SJSA1 (cell line): Measurements from ENCODE around the gene TMEM52. TPM values are rescaled to one million over a fixed set of nuclear protein-coding genes. Genes with fewer than 3 reads are reported as not detected.

Source experiments
- DNase-seq, 2 experiments: peaks; one replicate each; pipeline ENCODE4 v3.0.0-alpha.2; 2015 to 2020; ENCODE audit warnings: low spot score in 2 of 2, low read depth in 1 of 2
- H3K27ac ChIP-seq: fragments of 250-450 bp; sonication (Bioruptor Pico); 2 replicates; pipeline ENCODE4 v1.5.1; 2020; ENCODE audit warnings: mild to moderate bottlenecking, moderate library complexity
- H3K27me3 ChIP-seq: fragments of 250-450 bp; sonication (Bioruptor Pico); replicated peaks from 2 replicates; pipeline ENCODE4 v1.5.1; 2020; ENCODE audit warnings: mild to moderate bottlenecking, moderate library complexity
- H3K36me3 ChIP-seq: fragments of 250-450 bp; sonication (Bioruptor Pico); 2 replicates; pipeline ENCODE4 v1.5.1; 2020; ENCODE audit warnings: mild to moderate bottlenecking
- H3K4me1 ChIP-seq: fragments of 250-450 bp; sonication (Bioruptor Pico); replicated peaks from 2 replicates; pipeline ENCODE4 v1.6.1; 2021; ENCODE audit warnings: mild to moderate bottlenecking
- H3K4me3 ChIP-seq: fragments of 250-450 bp; sonication (Bioruptor Pico); 2 replicates; pipeline ENCODE4 v1.5.1; 2020; ENCODE audit warnings: mild to moderate bottlenecking
- H3K9me3 ChIP-seq: fragments of 250-450 bp; sonication (Bioruptor Pico); replicated peaks from 2 replicates; pipeline ENCODE4 v1.5.1; 2020; ENCODE audit warnings: mild to moderate bottlenecking
- total RNA-seq: library from RNA; depleted of rRNA; stranded (reverse); fragments of >200 nt; shearing (Covaris generic); gene quantifications from 2 replicates; pipeline ENCODE4 v1.2.3, GENCODE V29; 2014

The TMEM52 gene
- total RNA-seq, 1 experiment from 2014 or later = 0.87 TPM

GRCh38 chr1:1920608-1921458 is 1.8 kb upstream of the TMEM52 start:
- H3K27ac ChIP-seq = no peak overlapping the region
- no peaks in the 10 kb centered on the region for H3K9me3 ChIP-seq
- peaks cover 17% of the 10 kb centered on the region for H3K4me1 ChIP-seq
- H3K27me3 ChIP-seq = no peaks in the 10 kb centered on the region; the same call in 1 of the 2 replicates
- H3K4me3 ChIP-seq = no peak overlapping the region
- H3K36me3 ChIP-seq = no peaks in the 10 kb centered on the region
- DNase-seq = no peak

- Histone ChIP-seq H3K9me3 (no peaks in the 10 kb centered on the region), H3K27ac (no peak overlapping the region), H3K36me3 (no peaks in the 10 kb centered on the region), H3K27me3 (no peaks in the 10 kb centered on the region), H3K4me1 (peaks cover 17% of the 10 kb centered on the region), H3K4me3 (no peak overlapping the region)
- DNase-seq = no peak
Measured at GRCh38 chr1:1920057-1920607, 1.1 kb upstream of the TMEM52 start.

GRCh38 chr1:1919304-1920056 is 401 bp upstream of the TMEM52 start:
- Histone ChIP-seq H3K4me3 (peak overlapping the region; percentile 40), H3K27me3 (no peaks in the 10 kb centered on the region)
- DNase-seq = peak; percentile 90 to 99

GRCh38 chr1:1917995-1918900 is 831 bp downstream of the TMEM52 start:
- no peaks in the 10 kb centered on the region for H3K27me3 ChIP-seq
- DNase-seq = no peak
- no peaks in the 10 kb centered on the region for H3K9me3 ChIP-seq
- peak overlapping the region; percentile 40 for H3K4me3 ChIP-seq
- H3K4me1 ChIP-seq = peaks cover 17% of the 10 kb centered on the region
- H3K36me3 ChIP-seq = no peaks in the 10 kb centered on the region
- no peak overlapping the region for H3K27ac ChIP-seq

More at GRCh38 chr1:1919304-1920056, 401 bp upstream of the TMEM52 start:
- Histone ChIP-seq H3K36me3 (no peaks in the 10 kb centered on the region), H3K9me3 (no peaks in the 10 kb centered on the region), H3K4me1 (peaks cover 17% of the 10 kb centered on the region), H3K27ac (no peak overlapping the region)

- Histone ChIP-seq H3K9me3 (no peaks in the 10 kb centered on the region), H3K4me1 (peaks cover 17% of the 10 kb centered on the region), H3K27me3 (no peaks in the 10 kb centered on the region), H3K4me3 (no peak overlapping the region), H3K27ac (no peak overlapping the region), H3K36me3 (no peaks in the 10 kb centered on the region)
- no peak for DNase-seq
Measured at GRCh38 chr1:1917304-1917976, 1.6 kb downstream of the TMEM52 start.

- Histone ChIP-seq H3K4me1 (peaks cover 17% of the 10 kb centered on the region), H3K9me3 (no peaks in the 10 kb centered on the region)
- no peak for DNase-seq
Measured at GRCh38 chr1:1916851-1917251, 2.2 kb downstream of the TMEM52 start.

GRCh38 chr1:1915911-1916840 is 2.9 kb downstream of the TMEM52 start:
- H3K36me3 ChIP-seq = no peaks in the 10 kb centered on the region
- no peaks in the 10 kb centered on the region for H3K27me3 ChIP-seq
- DNase-seq = no peak
- no peak overlapping the region for H3K4me3 ChIP-seq
- peaks cover 17% of the 10 kb centered on the region for H3K4me1 ChIP-seq
- no peak overlapping the region for H3K27ac ChIP-seq
- H3K9me3 ChIP-seq = no peaks in the 10 kb centered on the region

More at GRCh38 chr1:1916851-1917251, 2.2 kb downstream of the TMEM52 start:
- no peaks in the 10 kb centered on the region for H3K27me3 ChIP-seq
- H3K36me3 ChIP-seq = no peaks in the 10 kb centered on the region
- H3K4me3 ChIP-seq = no peak overlapping the region
- H3K27ac ChIP-seq = no peak overlapping the region

GRCh38 chr1:1914971-1915692 is 3.9 kb downstream of the TMEM52 start, which contains the start of gene CALML6:
TSS of gene CALML6 (plus strand) at chr1:1915260. CDS start at chr1:1915281, 21 bp downstream.
- no peaks in the 10 kb centered on the region for H3K27me3 ChIP-seq
- H3K27ac ChIP-seq = no peak within 1 kb of the TSS
- no peak for DNase-seq
- H3K4me1 ChIP-seq = peaks cover 17% of the 10 kb centered on the region
- no peaks in the 10 kb centered on the region for H3K36me3 ChIP-seq
- no peak within 1 kb of the TSS for H3K4me3 ChIP-seq
- H3K9me3 ChIP-seq = no peaks in the 10 kb centered on the region

GRCh38 chr1:1914101-1914970 is 4.7 kb downstream of the TMEM52 start:
- peaks cover 17% of the 10 kb centered on the region for H3K4me1 ChIP-seq
- H3K4me3 ChIP-seq = no peak overlapping the region
- H3K36me3 ChIP-seq = no peaks in the 10 kb centered on the region
- H3K27me3 ChIP-seq = no peaks in the 10 kb centered on the region
- DNase-seq = no peak
- H3K9me3 ChIP-seq = no peaks in the 10 kb centered on the region
- no peak overlapping the region for H3K27ac ChIP-seq

- H3K4me1 ChIP-seq = peaks cover 19% of the 10 kb centered on the region
- H3K9me3 ChIP-seq = peaks cover 4% of the 10 kb centered on the region; the same call in 1 of the 2 replicates
- DNase-seq = no peak
- no peak overlapping the region for H3K4me3 ChIP-seq
- H3K27ac ChIP-seq = no peak overlapping the region
- H3K27me3 ChIP-seq = no peaks in the 10 kb centered on the region
- peaks cover 4% of the 10 kb centered on the region for H3K36me3 ChIP-seq
Measured at GRCh38 chr1:1911350-1912041, 7.6 kb downstream of the TMEM52 start.
